Testis (tissue), 3 donors: ENCODE results near the gene ZNF827. TPM values are rescaled to one million over a fixed set of nuclear protein-coding genes. Genes with fewer than 3 reads are reported as not detected.

Experiments used
- DNase-seq: peaks from one replicate; pipeline ENCODE4 v3.0.0-alpha.2; 2019
- H3K27ac ChIP-seq, 2 donors: fragments of 200-600 bp; sonication (generic); one replicate each; pipeline ENCODE4 v1.5.1; 2019
- H3K27me3 ChIP-seq: fragments of 200-600 bp; sonication (generic); one replicate; pipeline ENCODE4 v1.5.1; 2019
- H3K36me3 ChIP-seq: fragments of 200-600 bp; sonication (generic); one replicate; pipeline ENCODE4 v1.5.1; 2017; ENCODE audit warnings: low read depth; ENCODE audit errors: missing control alignments
- H3K4me1 ChIP-seq: fragments of 200-600 bp; sonication (generic); one replicate; pipeline ENCODE4 v1.5.1; 2019
- H3K4me3 ChIP-seq, 2 donors: fragments of 200-600 bp; sonication (generic); one replicate each; pipeline ENCODE4 v1.5.1; 2017 to 2019
- H3K9me3 ChIP-seq: fragments of 200-600 bp; sonication (generic); one replicate; pipeline ENCODE4 v1.5.1; 2017
- POLR2A ChIP-seq: fragments of 450-650 bp; IDR thresholded peaks from one replicate; pipeline ENCODE4 v1.6.1; 2017; ENCODE audit warnings: antibody characterized with exemption, mild to moderate bottlenecking, moderate library complexity
- WGBS, 2 donors: methylation state at CpG; one replicate each; pipeline ENCODE4 v1.1.5; 2018; 5-methylcytosine and 5-hydroxymethylcytosine counted together
- intact Hi-C: fragments of 100-400 bp; cut with DNase I; formaldehyde crosslinking; loops from one replicate; pipeline ENCODE4 v1.15.1; 2023; ENCODE audit warnings: low total_unique reads
- polyA plus RNA-seq: library from polyadenylated mRNA; stranded (reverse); fragments of 350-450 nt; fragmentation: Illumina TruSeq; extraction: RNeasy Lipid Tissue Mini Kit (QIAGEN cat#74804); gene quantifications from one replicate; pipeline ENCODE4 v1.2.3, GENCODE V29; 2014; ENCODE audit warnings: low read depth, low replicate concordance; ENCODE audit not compliant: insufficient read depth
- total RNA-seq, 2 donors: library from RNA; depleted of rRNA; stranded (reverse); fragments of >200 nt; gene quantifications; one replicate each; pipeline ENCODE4 v1.2.3, GENCODE V29; 2016
- TF ChIP-seq, protein P1 (sequence below), 3 experiments: fragments of 450-650 bp in 2 of 3; fragments of 200-600 bp in 1 of 3; sonication (generic) in 1 of 3; IDR thresholded peaks; one replicate each; pipeline ENCODE4 v1.5.1; 2016 to 2019; ENCODE audit warnings: antibody characterized with exemption in 3 of 3, mild to moderate bottlenecking in 2 of 3, moderate library complexity in 1 of 3

Gene ZNF827
- total and polyA plus RNA-seq, 3 donors from 2014 or later: 13.9 to 46.8 (median 37.5) TPM

- peaks cover 14% of the 10 kb centered on the region for H3K4me1 ChIP-seq
- TF ChIP-seq, protein P1, sequence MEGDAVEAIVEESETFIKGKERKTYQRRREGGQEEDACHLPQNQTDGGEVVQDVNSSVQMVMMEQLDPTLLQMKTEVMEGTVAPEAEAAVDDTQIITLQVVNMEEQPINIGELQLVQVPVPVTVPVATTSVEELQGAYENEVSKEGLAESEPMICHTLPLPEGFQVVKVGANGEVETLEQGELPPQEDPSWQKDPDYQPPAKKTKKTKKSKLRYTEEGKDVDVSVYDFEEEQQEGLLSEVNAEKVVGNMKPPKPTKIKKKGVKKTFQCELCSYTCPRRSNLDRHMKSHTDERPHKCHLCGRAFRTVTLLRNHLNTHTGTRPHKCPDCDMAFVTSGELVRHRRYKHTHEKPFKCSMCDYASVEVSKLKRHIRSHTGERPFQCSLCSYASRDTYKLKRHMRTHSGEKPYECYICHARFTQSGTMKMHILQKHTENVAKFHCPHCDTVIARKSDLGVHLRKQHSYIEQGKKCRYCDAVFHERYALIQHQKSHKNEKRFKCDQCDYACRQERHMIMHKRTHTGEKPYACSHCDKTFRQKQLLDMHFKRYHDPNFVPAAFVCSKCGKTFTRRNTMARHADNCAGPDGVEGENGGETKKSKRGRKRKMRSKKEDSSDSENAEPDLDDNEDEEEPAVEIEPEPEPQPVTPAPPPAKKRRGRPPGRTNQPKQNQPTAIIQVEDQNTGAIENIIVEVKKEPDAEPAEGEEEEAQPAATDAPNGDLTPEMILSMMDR (IDR thresholded peaks at IDR 0.05): no peak
- no peak for TF ChIP-seq POLR2A
- intact Hi-C loops: no loop called here
- H3K27me3 ChIP-seq: no peaks in the 10 kb centered on the region
- no peak overlapping the region for H3K4me3 ChIP-seq
- no peak overlapping the region for H3K27ac ChIP-seq
- DNase-seq: no peak
- H3K36me3 ChIP-seq: no peaks in the 10 kb centered on the region
- 31 to 52% methylated on average over 2 of the region's 2 CpGs for WGBS, 2 donors
- H3K9me3 ChIP-seq: no peaks in the 10 kb centered on the region
Measured at GRCh38 chr4:145929415-145930178, 9.0 kb downstream of the ZNF827 start.

DNA sequence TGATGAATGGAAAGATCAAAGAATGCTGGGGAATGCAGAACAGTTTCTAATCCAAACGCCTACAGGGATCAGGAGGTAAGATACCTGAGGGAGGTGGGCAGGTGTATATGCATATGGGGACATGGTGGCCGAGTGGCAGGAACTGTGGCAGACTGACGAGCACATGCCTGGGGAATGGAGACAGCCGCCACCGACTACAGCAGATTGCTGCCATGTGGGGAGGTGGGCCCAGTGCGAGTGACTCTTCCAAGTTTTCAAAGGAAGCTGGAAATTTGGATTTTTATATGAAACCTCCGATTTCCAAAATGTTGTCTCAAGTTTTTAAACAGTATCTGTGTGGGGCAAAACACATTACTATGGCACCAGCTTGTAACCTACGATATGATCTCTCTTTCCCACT is 9.9 kb downstream of the ZNF827 start:
- DNase-seq: no peak
- no peaks in the 10 kb centered on the region for H3K9me3 ChIP-seq
- TF ChIP-seq, protein P1 (IDR thresholded peaks at IDR 0.05): no peak
- TF ChIP-seq POLR2A: no peak
- H3K27me3 ChIP-seq: no peaks in the 10 kb centered on the region
- WGBS, 2 donors: 87 to 89% methylated on average over 8 of the region's 8 CpGs
- no peak overlapping the region for H3K27ac ChIP-seq
- intact Hi-C loops: no loop called here
- H3K36me3 ChIP-seq: no peaks in the 10 kb centered on the region
- peaks cover 14% of the 10 kb centered on the region for H3K4me1 ChIP-seq
- no peak overlapping the region for H3K4me3 ChIP-seq

GRCh38 chr4:145927030-145927429 is 11.6 kb downstream of the ZNF827 start:
- Histone ChIP-seq H3K27ac (no peak overlapping the region), H3K27me3 (no peaks in the 10 kb centered on the region), H3K36me3 (no peaks in the 10 kb centered on the region), H3K4me1 (peaks cover 14% of the 10 kb centered on the region), H3K4me3 (no peak overlapping the region), H3K9me3 (no peaks in the 10 kb centered on the region)
- TF ChIP-seq, protein P1 (IDR thresholded peaks at IDR 0.05): no peak
- TF ChIP-seq POLR2A: no peak
- intact Hi-C loops: no loop called here
- 73 to 85% methylated on average over 7 of the region's 7 CpGs for WGBS, 2 donors
- no peak for DNase-seq

DNA sequence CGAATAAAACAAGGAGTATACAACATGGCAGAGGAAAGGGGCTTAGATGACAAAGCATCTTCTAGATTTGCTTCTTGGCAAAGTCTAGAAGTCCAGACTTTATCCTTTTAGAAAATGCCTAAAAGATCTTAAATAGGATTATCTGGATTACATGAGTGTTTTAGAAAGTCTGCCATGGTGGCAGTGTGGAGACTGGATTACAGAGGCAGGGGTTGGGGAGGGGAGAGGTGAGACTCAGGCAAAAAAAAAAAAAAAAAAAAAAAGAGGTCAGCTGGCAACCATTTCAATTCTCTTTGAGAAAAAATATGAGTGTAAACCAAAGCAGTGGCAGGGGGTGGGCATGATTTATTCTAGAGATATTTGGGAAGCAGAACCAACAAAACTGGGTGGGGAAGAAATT is 17.4 kb downstream of the ZNF827 start:
- H3K4me1 ChIP-seq: no peaks in the 10 kb centered on the region
- no peak overlapping the region for H3K4me3 ChIP-seq
- H3K27me3 ChIP-seq: no peaks in the 10 kb centered on the region
- no peaks in the 10 kb centered on the region for H3K9me3 ChIP-seq
- intact Hi-C loops: no loop called here
- 81 to 95% methylated on average over 1 of the region's 1 CpG for WGBS, 2 donors
- H3K36me3 ChIP-seq: no peaks in the 10 kb centered on the region
- no peak for DNase-seq
- no peak for TF ChIP-seq POLR2A
- TF ChIP-seq, protein P1 (IDR thresholded peaks at IDR 0.05): no peak
- no peak overlapping the region for H3K27ac ChIP-seq

GRCh38 chr4:145920205-145920604 is 18.4 kb downstream of the ZNF827 start:
- DNase-seq: no peak
- Histone ChIP-seq H3K9me3 (no peaks in the 10 kb centered on the region), H3K4me3 (no peak overlapping the region), H3K4me1 (no peaks in the 10 kb centered on the region), H3K27ac (no peak overlapping the region), H3K36me3 (no peaks in the 10 kb centered on the region), H3K27me3 (no peaks in the 10 kb centered on the region)
- intact Hi-C loops: no loop called here
- TF ChIP-seq, protein P1 (IDR thresholded peaks at IDR 0.05): no peak
- no peak for TF ChIP-seq POLR2A
- 77 to 82% methylated on average over 8 of the region's 8 CpGs for WGBS, 2 donors
